Activated CD4-positive, alpha-beta memory T cell treated with anti-CD3 and anti-CD28 coated beads for 36 hours (primary cell): Measurements from ENCODE around the gene ISOC2. TPM values are rescaled to one million over a fixed set of nuclear protein-coding genes. Genes with fewer than 3 reads are reported as not detected.
"Not testable (repeated sequence)": the region's sequence is repeated elsewhere in the genome, so short reads cannot be mapped to it uniquely, and the experiment has no call there.

Experiments used
- CTCF ChIA-PET: fragments of 350-600 bp; sonication (Branson Sonifier 250); formaldehyde crosslinking; loops from one replicate; lab custom pipeline; 2021; ENCODE audit warnings: antibody characterized with exemption, inconsistent platforms; lab: Charles Lee
- POLR2A ChIA-PET: fragments of 350-600 bp; sonication (Branson Sonifier 250); formaldehyde crosslinking; loops from one replicate; lab custom pipeline; 2021; ENCODE audit warnings: antibody characterized with exemption; lab: Charles Lee
- DNase-seq: peaks from one replicate; pipeline ENCODE4 v3.0.0-alpha.2; 2020
- H3K27ac Mint-ChIP-seq: one replicate; pipeline ENCODE4 v1.8.0; 2021; ENCODE audit warnings: mixed read lengths
- H3K27me3 Mint-ChIP-seq: one replicate; pipeline ENCODE4 v1.8.0; 2021; ENCODE audit warnings: mixed read lengths
- H3K36me3 Mint-ChIP-seq: one replicate; pipeline ENCODE4 v1.8.0; 2021; ENCODE audit warnings: mixed read lengths
- H3K4me1 Mint-ChIP-seq: one replicate; pipeline ENCODE4 v1.8.0; 2021; ENCODE audit warnings: low read depth, mixed read lengths
- H3K4me3 Mint-ChIP-seq: one replicate; pipeline ENCODE4 v1.8.0; 2021; ENCODE audit warnings: mild to moderate bottlenecking, mixed read lengths
- H3K9me3 Mint-ChIP-seq: one replicate; pipeline ENCODE4 v1.8.0; 2021; ENCODE audit warnings: mixed read lengths
- intact Hi-C: fragments of 100-400 bp; cut with micrococcal nuclease; formaldehyde crosslinking; loops from one replicate; pipeline ENCODE4 v1.15.1; 2023
- total RNA-seq, 2 experiments: library from RNA; stranded (reverse); gene quantifications; one replicate each; pipeline ENCODE4 v1.2.3, GENCODE V29; 2021

Gene ISOC2
- total RNA-seq, 2 experiments from 2014 or later, result 24.6 to 24.7 TPM

GRCh38 chr19:55407550-55407799 lies 54.0 kb downstream of the ISOC2 start, which contains the start of gene UBE2S:
Gene UBE2S (minus strand): TSS chr19:55407788. CDS start chr19:55407589, 199 bp downstream.
- Mint-ChIP-seq H3K4me1 (peaks cover 26% of the 10 kb centered on the region), H3K4me3 (peak within 1 kb of the TSS; percentile 93), H3K36me3 (peaks cover 46% of the 10 kb centered on the region), H3K27ac (peak within 1 kb of the TSS; percentile 97)
- not testable (repeated sequence) for DNase-seq, H3K9me3 Mint-ChIP-seq, H3K27me3 Mint-ChIP-seq
- intact Hi-C loops, result loop anchor here (1.0 kb wide), 1 partner anchor 9 kb away; no protein-coding TSS in a partner anchor
- CTCF ChIA-PET, result interaction anchor here (0.7 to 1.0 kb wide), 4 partner anchors 12 to 266 kb away, joined by 3 to 4 read pairs (median 4); partner anchors contain the start of gene KMT5C
- POLR2A ChIA-PET, result interaction anchor here (0.6 to 6.6 kb wide), 15 partner anchors 9 to 290 kb away, joined by 3 to 118 read pairs (median 6); partner anchors contain the start of genes FIZ1, ISOC2, KMT5C and PPP1R12C

GRCh38 chr19:55406826-55407549 lies 54.5 kb downstream of the ISOC2 start:
- Mint-ChIP-seq H3K4me1 (peaks cover 26% of the 10 kb centered on the region), H3K4me3 (peak overlapping the region; percentile 93), H3K9me3 (peaks cover 4% of the 10 kb centered on the region), H3K27ac (peak overlapping the region; percentile 83), H3K27me3 (no peaks in the 10 kb centered on the region), H3K36me3 (peaks cover 50% of the 10 kb centered on the region)
- POLR2A ChIA-PET, result interaction anchor here (0.8 to 6.6 kb wide), 13 partner anchors 8 to 289 kb away, joined by 3 to 118 read pairs (median 7); partner anchors contain the start of genes ISOC2, KMT5C, PPP1R12C and PPP6R1
- DNase-seq, result peak; percentile 33
- CTCF ChIA-PET, result interaction anchor here (0.7 to 1.0 kb wide), 4 partner anchors 12 to 266 kb away, joined by 3 to 4 read pairs (median 4); partner anchors contain the start of gene KMT5C
- intact Hi-C loops, result loop anchor here (1.0 kb wide), 1 partner anchor 9 kb away; no protein-coding TSS in a partner anchor

- peaks cover 26% of the 10 kb centered on the region for H3K4me1 Mint-ChIP-seq
- peak overlapping the region; percentile 93 for H3K4me3 Mint-ChIP-seq
- no peak for DNase-seq
- H3K27ac Mint-ChIP-seq, result peak overlapping the region; percentile 83
- ChIA-PET POLR2A (interaction anchor here (1.2 to 6.6 kb wide), 7 partner anchors 8 to 288 kb away, joined by 3 to 118 read pairs (median 10); partner anchors contain the start of genes ISOC2, KMT5C, PPP1R12C and RPL28), CTCF (no interaction called here)
- H3K36me3 Mint-ChIP-seq, result peaks cover 54% of the 10 kb centered on the region
- peaks cover 4% of the 10 kb centered on the region for H3K9me3 Mint-ChIP-seq
- intact Hi-C loops, result no loop called here
- no peaks in the 10 kb centered on the region for H3K27me3 Mint-ChIP-seq
Measured at GRCh38 chr19:55406091-55406825, 55.2 kb downstream of the ISOC2 start.

- peaks cover 58% of the 10 kb centered on the region for H3K36me3 Mint-ChIP-seq
- no peaks in the 10 kb centered on the region for H3K27me3 Mint-ChIP-seq
- H3K27ac Mint-ChIP-seq, result no peak overlapping the region
- H3K4me1 Mint-ChIP-seq, result peaks cover 26% of the 10 kb centered on the region
- H3K4me3 Mint-ChIP-seq, result peak overlapping the region; percentile 93
- POLR2A ChIA-PET, result interaction anchor here (1.2 to 6.6 kb wide), 2 partner anchors 19 to 56 kb away, joined by 3 to 118 read pairs; partner anchors contain the start of genes ISOC2, RPL28 and TMEM238
- intact Hi-C loops, result no loop called here
- H3K9me3 Mint-ChIP-seq, result peaks cover 4% of the 10 kb centered on the region
- no peak for DNase-seq
- CTCF ChIA-PET, result no interaction called here
Measured at GRCh38 chr19:55405638-55406037, 55.8 kb downstream of the ISOC2 start.

Other genes with a start within 250 kb of the ISOC2 start
- 1 to 10 TPM; 4.8 to 6.5 TPM for gene TMEM86B, start 232.9 kb downstream of the ISOC2 start, total RNA-seq
- gene PPP6R1, start 202.6 kb downstream of the ISOC2 start, total RNA-seq, result 100 to 1,000 TPM; 180 to 200 TPM
- 10 to 100 TPM; 45.0 to 45.4 TPM for gene HSPBP1, start 181.5 kb downstream of the ISOC2 start, total RNA-seq
- gene BRSK1, start 177.6 kb downstream of the ISOC2 start, total RNA-seq, result 1 to 10 TPM; 3.3 to 5.6 TPM
- not detected for gene TMEM150B, start 136.3 kb downstream of the ISOC2 start, total RNA-seq
- gene KMT5C, start 121.8 kb downstream of the ISOC2 start, total RNA-seq, result 10 to 100 TPM; 34.2 to 35.2 TPM
- under 1 TPM; 0.15 to 0.81 TPM for gene COX6B2, start 106.9 kb downstream of the ISOC2 start, total RNA-seq
- not detected for gene GARIN5B, start 98.4 kb downstream of the ISOC2 start, total RNA-seq
- gene IL11, start 91.2 kb downstream of the ISOC2 start, total RNA-seq, result under 1 TPM; 0.17 to 0.39 TPM
- gene TMEM190, start 84.8 kb downstream of the ISOC2 start, total RNA-seq, result not detected
- 1 to 10 TPM; 6.3 to 7.0 TPM for gene TMEM238, start 77.3 kb downstream of the ISOC2 start, total RNA-seq
- gene RPL28, start 75.7 kb downstream of the ISOC2 start, total RNA-seq, result 1,000 to 10,000 TPM; 2,630 to 2,642 TPM
- 100 to 1,000 TPM; 267 to 275 TPM for gene UBE2S, start 53.9 kb downstream of the ISOC2 start, total RNA-seq
- gene SHISA7, start 18.3 kb downstream of the ISOC2 start, total RNA-seq, result not detected
- gene C19orf85, start 3.1 kb upstream of the ISOC2 start, total RNA-seq, result not detected
- 1 to 10 TPM; 5.8 to 6.9 TPM for gene ZNF628, start 15.0 kb upstream of the ISOC2 start, total RNA-seq
- 10 to 100 TPM in 1 of 2 experiments, 1 to 10 TPM in 1; 8.5 to 12.9 TPM for gene NAT14, start 23.5 kb upstream of the ISOC2 start, total RNA-seq
- gene SSC5D, start 26.8 kb upstream of the ISOC2 start, total RNA-seq, result under 1 TPM in 1 of 2 experiments, not detected in 1; 0.33 TPM
- not detected for gene SBK2, start 75.5 kb upstream of the ISOC2 start, total RNA-seq
- not detected for gene SBK3, start 83.9 kb upstream of the ISOC2 start, total RNA-seq
- 1 to 10 TPM; 6.6 to 6.7 TPM for gene ZNF579, start 119.2 kb upstream of the ISOC2 start, total RNA-seq
- 10 to 100 TPM; 13.8 to 13.9 TPM for gene FIZ1, start 137.9 kb upstream of the ISOC2 start, total RNA-seq
- 10 to 100 TPM; 21.5 to 25.1 TPM for gene ZNF524, start 138.6 kb upstream of the ISOC2 start, total RNA-seq
- 10 to 100 TPM; 12.0 to 13.3 TPM for gene ZNF865, start 144.0 kb upstream of the ISOC2 start, total RNA-seq
- 1 to 10 TPM; 3.9 to 4.4 TPM for gene ZNF784, start 162.9 kb upstream of the ISOC2 start, total RNA-seq
- gene ZNF580, start 179.4 kb upstream of the ISOC2 start, total RNA-seq, result 10 to 100 TPM; 23.4 to 23.5 TPM
- gene ZNF581, start 182.0 kb upstream of the ISOC2 start, total RNA-seq, result 10 to 100 TPM; 19.2 to 20.1 TPM
- 1 to 10 TPM; 3.6 to 4.0 TPM for gene CCDC106, start 186.6 kb upstream of the ISOC2 start, total RNA-seq
- 100 to 1,000 TPM; 249 to 251 TPM for gene U2AF2, start 193.4 kb upstream of the ISOC2 start, total RNA-seq
- 10 to 100 TPM; 36.0 to 36.1 TPM for gene EPN1, start 213.6 kb upstream of the ISOC2 start, total RNA-seq